Activated T-cell treated with anti-CD3 and anti-CD28 coated beads, Interleukin-2, amount 50 U/mL, for 4 hours (primary cell): Measurements from ENCODE around the gene RFX8. TPM values are rescaled to one million over a fixed set of nuclear protein-coding genes. Genes with fewer than 3 reads are reported as not detected.
A peak's percentile ranks its signal among the peaks of the same experiment; 100 is the strongest.

Experiments used
- ATAC-seq, 2 donors: fragments of 200-7000 bp; cut with Tn5 transposase; one replicate each; pipeline ENCODE4 v1.10.0; 2021
- DNase-seq: peaks from one replicate; pipeline ENCODE4 v3.0.0-alpha.2; 2020
- H3K27me3 Mint-ChIP-seq: one replicate; pipeline ENCODE4 v1.8.0; 2021; ENCODE audit warnings: low read depth, mixed read lengths
- H3K36me3 Mint-ChIP-seq: one replicate; pipeline ENCODE4 v1.8.0; 2022; ENCODE audit warnings: mixed read lengths; ENCODE audit not compliant: insufficient read depth
- H3K4me1 Mint-ChIP-seq: one replicate; pipeline ENCODE4 v1.8.0; 2021; ENCODE audit warnings: low read depth, mixed read lengths
- H3K4me3 Mint-ChIP-seq: one replicate; pipeline ENCODE4 v1.8.0; 2021; ENCODE audit warnings: mild to moderate bottlenecking, moderate library complexity, mixed read lengths
- H3K9me3 Mint-ChIP-seq: one replicate; pipeline ENCODE4 v1.8.0; 2021; ENCODE audit warnings: mixed read lengths
- total RNA-seq, 3 donors: library from RNA; stranded (reverse); gene quantifications; one replicate each; pipeline ENCODE4 v1.2.1, GENCODE V29; 2021

Gene RFX8
- total RNA-seq, 3 donors from 2014 or later: not detected

- peaks cover 11% of the 10 kb centered on the region for H3K27me3 Mint-ChIP-seq
- DNase-seq: no peak
- H3K36me3 Mint-ChIP-seq: no peaks in the 10 kb centered on the region
- no peak overlapping the region for H3K4me3 Mint-ChIP-seq
- H3K4me1 Mint-ChIP-seq: no peaks in the 10 kb centered on the region
- no peaks in the 10 kb centered on the region for H3K9me3 Mint-ChIP-seq
- ATAC-seq: no peak
These were observed 73.6 kb downstream of the RFX8 start for GRCh38 chr2:101401326-101401665.

GRCh38 chr2:101400506-101401325 lies 74.2 kb downstream of the RFX8 start:
- H3K27me3 Mint-ChIP-seq: peaks cover 16% of the 10 kb centered on the region
- DNase-seq: no peak

GRCh38 chr2:101400048-101400447 lies 74.9 kb downstream of the RFX8 start:
- Mint-ChIP-seq H3K27me3 (peaks cover 16% of the 10 kb centered on the region), H3K9me3 (no peaks in the 10 kb centered on the region), H3K4me3 (no peak overlapping the region), H3K4me1 (no peaks in the 10 kb centered on the region), H3K36me3 (no peaks in the 10 kb centered on the region)
- ATAC-seq (no peak), DNase-seq (no peak)

More at GRCh38 chr2:101400506-101401325, 74.2 kb downstream of the RFX8 start:
- no peak for ATAC-seq
- Mint-ChIP-seq H3K36me3 (no peaks in the 10 kb centered on the region), H3K9me3 (no peaks in the 10 kb centered on the region), H3K4me3 (no peak overlapping the region), H3K4me1 (no peaks in the 10 kb centered on the region)

GRCh38 chr2:101399021-101399799 lies 75.7 kb downstream of the RFX8 start:
- DNase-seq: no peak
- no peaks in the 10 kb centered on the region for H3K9me3 Mint-ChIP-seq
- no peak for ATAC-seq
- H3K4me3 Mint-ChIP-seq: no peak overlapping the region
- H3K4me1 Mint-ChIP-seq: no peaks in the 10 kb centered on the region
- no peaks in the 10 kb centered on the region for H3K36me3 Mint-ChIP-seq
- peaks cover 18% of the 10 kb centered on the region for H3K27me3 Mint-ChIP-seq

GRCh38 chr2:101398116-101398821 lies 76.6 kb downstream of the RFX8 start:
- no peak for DNase-seq
- peak in 1 of 2 donors; percentile 42 for ATAC-seq
- H3K27me3 Mint-ChIP-seq: peaks cover 18% of the 10 kb centered on the region
- H3K36me3 Mint-ChIP-seq: no peaks in the 10 kb centered on the region
- no peak overlapping the region for H3K4me3 Mint-ChIP-seq
- no peaks in the 10 kb centered on the region for H3K9me3 Mint-ChIP-seq
- H3K4me1 Mint-ChIP-seq: no peaks in the 10 kb centered on the region

GRCh38 chr2:101396316-101396717 lies 78.6 kb downstream of the RFX8 start:
- Mint-ChIP-seq H3K9me3 (no peaks in the 10 kb centered on the region), H3K4me1 (no peaks in the 10 kb centered on the region), H3K4me3 (no peak overlapping the region), H3K27me3 (peaks cover 20% of the 10 kb centered on the region), H3K36me3 (no peaks in the 10 kb centered on the region)
- ATAC-seq (no peak), DNase-seq (no peak)

GRCh38 chr2:101395545-101396315 lies 79.2 kb downstream of the RFX8 start:
- DNase-seq (no peak), ATAC-seq (peak; percentile 34 to 35)
- no peaks in the 10 kb centered on the region for H3K9me3 Mint-ChIP-seq
- H3K4me1 Mint-ChIP-seq: no peaks in the 10 kb centered on the region
- no peaks in the 10 kb centered on the region for H3K36me3 Mint-ChIP-seq
- H3K27me3 Mint-ChIP-seq: peaks cover 20% of the 10 kb centered on the region
- H3K4me3 Mint-ChIP-seq: no peak overlapping the region

- H3K4me3 Mint-ChIP-seq: no peak overlapping the region
- no peaks in the 10 kb centered on the region for H3K36me3 Mint-ChIP-seq
- H3K27me3 Mint-ChIP-seq: peaks cover 55% of the 10 kb centered on the region
- ATAC-seq: no peak
- peaks cover 11% of the 10 kb centered on the region for H3K4me1 Mint-ChIP-seq
- no peaks in the 10 kb centered on the region for H3K9me3 Mint-ChIP-seq
- no peak for DNase-seq
These were observed 86.7 kb downstream of the RFX8 start for GRCh38 chr2:101388232-101388631.

GRCh38 chr2:101387151-101387834 lies 87.6 kb downstream of the RFX8 start, which contains the start of gene CREG2:
TSS of gene CREG2 (minus strand) at chr2:101387503. CDS start at chr2:101387457, 46 bp downstream.
- Mint-ChIP-seq H3K4me3 (peak within 1 kb of the TSS; percentile 70), H3K36me3 (no peaks in the 10 kb centered on the region), H3K27me3 (peaks cover 59% of the 10 kb centered on the region), H3K9me3 (no peaks in the 10 kb centered on the region), H3K4me1 (peaks cover 11% of the 10 kb centered on the region)
- ATAC-seq: peak; percentile 89 to 91
- peak; percentile 31 for DNase-seq

GRCh38 chr2:101386599-101387150 lies 88.2 kb downstream of the RFX8 start:
- DNase-seq: no peak
- ATAC-seq: peak; percentile 61 to 64
- Mint-ChIP-seq H3K36me3 (no peaks in the 10 kb centered on the region), H3K4me1 (peaks cover 11% of the 10 kb centered on the region), H3K27me3 (peaks cover 57% of the 10 kb centered on the region), H3K4me3 (peak overlapping the region; percentile 52), H3K9me3 (no peaks in the 10 kb centered on the region)

GRCh38 chr2:101383016-101383541 lies 91.8 kb downstream of the RFX8 start:
- H3K4me3 Mint-ChIP-seq: no peak overlapping the region
- H3K9me3 Mint-ChIP-seq: no peaks in the 10 kb centered on the region
- ATAC-seq (no peak), DNase-seq (no peak)
- H3K36me3 Mint-ChIP-seq: no peaks in the 10 kb centered on the region
- H3K27me3 Mint-ChIP-seq: peaks cover 39% of the 10 kb centered on the region
- H3K4me1 Mint-ChIP-seq: peaks cover 11% of the 10 kb centered on the region

- no peaks in the 10 kb centered on the region for H3K9me3 Mint-ChIP-seq
- peaks cover 7% of the 10 kb centered on the region for H3K4me1 Mint-ChIP-seq
- ATAC-seq (no peak), DNase-seq (no peak)
- H3K36me3 Mint-ChIP-seq: no peaks in the 10 kb centered on the region
- H3K4me3 Mint-ChIP-seq: no peak overlapping the region
- peaks cover 34% of the 10 kb centered on the region for H3K27me3 Mint-ChIP-seq
These were observed 92.5 kb downstream of the RFX8 start for GRCh38 chr2:101382442-101382841.

- DNase-seq (no peak), ATAC-seq (no peak)
- Mint-ChIP-seq H3K9me3 (no peaks in the 10 kb centered on the region), H3K27me3 (peaks cover 20% of the 10 kb centered on the region), H3K4me3 (no peak overlapping the region), H3K36me3 (no peaks in the 10 kb centered on the region), H3K4me1 (no peaks in the 10 kb centered on the region)
These were observed 94.5 kb downstream of the RFX8 start for GRCh38 chr2:101380376-101380775.
